IMR-90 (cell line): Measurements from ENCODE around the gene ADGRL3. TPM values are rescaled to one million over a fixed set of nuclear protein-coding genes. Genes with fewer than 3 reads are reported as not detected.

ENCODE experiments used
- ATAC-seq: fragments of 200-7000 bp; cut with Tn5 transposase; 2 replicates; pipeline ENCODE4 v1.9.1; 2020; ENCODE audit warnings: low read depth, mild to moderate bottlenecking, moderate library complexity
- BruUV-seq: library from RNA; stranded (reverse); fragments of 400-500 nt; replicated peaks from 2 replicates; lab custom pipeline; 2021; lab: Mats Ljungman, UMichigan
- CTCF ChIA-PET: fragments of 300-600 bp; formaldehyde crosslinking; extraction: SDS; loops from one replicate; lab custom pipeline; 2021; ENCODE audit warnings: antibody characterized with exemption; lab: Yijun Ruan, JAX
- POLR2A ChIA-PET: fragments of 300-600 bp; sonication (Branson Sonifier 250); formaldehyde crosslinking; loops from one replicate; lab custom pipeline; 2022; ENCODE audit warnings: antibody characterized with exemption; ENCODE audit not compliant: unreplicated experiment; lab: Charles Lee
- DNase-seq: peaks from one replicate; pipeline ENCODE4 v3.0.0; 2013
- H2AFZ ChIP-seq: replicated peaks from 2 replicates; pipeline ENCODE3; 2013; ENCODE audit warnings: low read length, mild to moderate bottlenecking; ENCODE audit not compliant: poor library complexity
- H2AK5ac ChIP-seq: 2 replicates; pipeline ENCODE4 v1.6.1; 2013; ENCODE audit warnings: low read depth, low read length, inconsistent platforms
- H2AK9ac ChIP-seq: replicated peaks from 2 replicates; pipeline ENCODE3; 2013; ENCODE audit warnings: mild to moderate bottlenecking, low read depth, low read length, moderate library complexity; ENCODE audit not compliant: poor library complexity
- H2BK120ac ChIP-seq: 2 replicates; pipeline ENCODE4 v1.6.1; 2013; ENCODE audit warnings: low read depth, low read length, inconsistent platforms
- H2BK15ac ChIP-seq: 3 replicates; pipeline ENCODE4 v1.6.1; 2013; ENCODE audit warnings: low read depth, low read length, inconsistent platforms
- H2BK20ac ChIP-seq: 2 replicates; pipeline ENCODE4 v1.6.1; 2013; ENCODE audit warnings: low read depth, mild to moderate bottlenecking, inconsistent platforms, low read length, moderate library complexity
- H2BK5ac ChIP-seq: 2 replicates; pipeline ENCODE4 v1.6.1; 2013; ENCODE audit warnings: mild to moderate bottlenecking, low read depth, low read length, inconsistent platforms; ENCODE audit not compliant: poor library complexity, severe bottlenecking
- H3K14ac ChIP-seq: replicated peaks from 2 replicates; pipeline ENCODE4 v1.6.1; 2013; ENCODE audit warnings: low read depth, low read length, inconsistent platforms
- H3K18ac ChIP-seq: 2 replicates; pipeline ENCODE4 v1.6.1; 2013; ENCODE audit warnings: low read depth, low read length, control low read depth
- H3K23ac ChIP-seq: 2 replicates; pipeline ENCODE4 v1.6.1; 2013; ENCODE audit warnings: low read depth, low read length, inconsistent platforms
- H3K27ac ChIP-seq: 2 replicates; pipeline ENCODE4 v1.5.1; 2013; ENCODE audit warnings: mild to moderate bottlenecking, control low read depth, low read length; ENCODE audit not compliant: insufficient read depth
- H3K27me3 ChIP-seq: 2 replicates; pipeline ENCODE4 v1.6.1; 2013; ENCODE audit warnings: low read length; ENCODE audit not compliant: control insufficient read depth, insufficient read depth
- H3K36me3 ChIP-seq: 2 replicates; pipeline ENCODE4 v1.6.1; 2013; ENCODE audit warnings: low read length, mixed read lengths; ENCODE audit not compliant: control insufficient read depth, insufficient read depth
- H3K4ac ChIP-seq: 2 replicates; pipeline ENCODE4 v1.6.1; 2013; ENCODE audit warnings: low read depth, low read length, inconsistent platforms
- H3K4me1 ChIP-seq: 2 replicates; pipeline ENCODE4 v1.6.1; 2013; ENCODE audit warnings: low read length, mixed read lengths; ENCODE audit not compliant: control insufficient read depth, insufficient read depth
- H3K4me2 ChIP-seq: 2 replicates; pipeline ENCODE4 v1.6.1; 2013; ENCODE audit warnings: low read depth, mild to moderate bottlenecking, control low read depth, low read length, moderate library complexity
- H3K4me3 ChIP-seq: 2 replicates; pipeline ENCODE4 v1.5.1; 2013; ENCODE audit warnings: low read depth, mild to moderate bottlenecking, control low read depth, low read length, moderate library complexity; ENCODE audit not compliant: insufficient read depth
- H3K56ac ChIP-seq: 2 replicates; pipeline ENCODE4 v1.6.1; 2013; ENCODE audit warnings: low read length, inconsistent platforms; ENCODE audit not compliant: insufficient read depth; ENCODE audit errors: extremely low read depth
- H3K79me1 ChIP-seq, 2 experiments: 2 replicates each; pipeline ENCODE4 v1.6.1; 2013; ENCODE audit warnings: low read length in 2 of 2, inconsistent platforms in 1 of 2, low read depth in 1 of 2
- H3K9ac ChIP-seq: 2 replicates; pipeline ENCODE4 v1.6.1; 2013; ENCODE audit warnings: low read depth, low read length, control low read depth
- H3K9me1 ChIP-seq: 2 replicates; pipeline ENCODE4 v1.6.1; 2013; ENCODE audit warnings: low read length, inconsistent platforms; ENCODE audit not compliant: insufficient read depth
- H3K9me3 ChIP-seq: 2 replicates; pipeline ENCODE4 v1.6.1; 2013; ENCODE audit warnings: low read length; ENCODE audit not compliant: control insufficient read depth, insufficient read depth
- H4K20me1 ChIP-seq: 2 replicates; pipeline ENCODE4 v1.6.1; 2013; ENCODE audit warnings: low read length, inconsistent platforms; ENCODE audit not compliant: insufficient read depth
- H4K5ac ChIP-seq: 2 replicates; pipeline ENCODE4 v1.6.1; 2013; ENCODE audit warnings: mild to moderate bottlenecking, low read depth, low read length, control low read depth
- H4K8ac ChIP-seq, 2 experiments: 2 replicates each; pipeline ENCODE4 v1.6.1; 2013; ENCODE audit warnings: low read depth in 2 of 2, low read length in 2 of 2, control low read depth in 1 of 2, inconsistent platforms in 1 of 2
- H4K91ac ChIP-seq: 2 replicates; pipeline ENCODE4 v1.6.1; 2013; ENCODE audit warnings: low read depth, low read length, inconsistent platforms; ENCODE audit not compliant: insufficient read depth
- BHLHE40 ChIP-seq: fragments of 150-350 bp; IDR thresholded peaks from 2 replicates; pipeline ENCODE4 v1.6.1; 2016; ENCODE audit warnings: mild to moderate bottlenecking, low read depth, low read length
- CEBPB ChIP-seq: IDR thresholded peaks from 2 replicates; pipeline ENCODE4 v1.6.1; 2012; ENCODE audit warnings: low read depth, low read length, improper control_type of control experiment
- MAFK ChIP-seq: IDR thresholded peaks from 2 replicates; pipeline ENCODE4 v1.6.1; 2012; ENCODE audit warnings: low read depth, low read length, improper control_type of control experiment
- MAZ ChIP-seq: IDR thresholded peaks from 2 replicates; pipeline ENCODE4 v1.6.1; 2012; ENCODE audit warnings: low read depth, mild to moderate bottlenecking, low read length, improper control_type of control experiment, moderate library complexity, borderline replicate concordance
- MXI1 ChIP-seq: IDR thresholded peaks from 2 replicates; pipeline ENCODE4 v1.6.1; 2012; ENCODE audit warnings: low read depth, mild to moderate bottlenecking, low read length, moderate library complexity, borderline replicate concordance
- NFE2L2 ChIP-seq: fragments of 150-350 bp; IDR thresholded peaks from 2 replicates; pipeline ENCODE4 v1.6.1; 2016; ENCODE audit warnings: low read depth, mild to moderate bottlenecking, low read length
- POLR2A ChIP-seq: IDR thresholded peaks from 2 replicates; pipeline ENCODE4 v1.6.1; 2012; ENCODE audit warnings: mild to moderate bottlenecking, low read depth, low read length
- RCOR1 ChIP-seq: IDR thresholded peaks from 2 replicates; pipeline ENCODE4 v1.6.1; 2012; ENCODE audit warnings: mild to moderate bottlenecking, low read length, improper control_type of control experiment; ENCODE audit not compliant: insufficient replicate concordance
- RFX5 ChIP-seq: IDR thresholded peaks from 2 replicates; pipeline ENCODE4 v1.8.0; 2012; ENCODE audit warnings: low read depth, mild to moderate bottlenecking, low read length, moderate library complexity
- SMC3 ChIP-seq: fragments of 150-350 bp; IDR thresholded peaks from 2 replicates; pipeline ENCODE4 v1.6.1; 2016; ENCODE audit warnings: low read depth, mild to moderate bottlenecking, antibody characterized with exemption, low read length, moderate library complexity
- USF2 ChIP-seq: fragments of 150-350 bp; IDR thresholded peaks from 2 replicates; pipeline ENCODE4 v1.6.1; 2017; ENCODE audit warnings: mild to moderate bottlenecking, antibody characterized with exemption, low read length, low read depth
- WGBS, 2 experiments: methylation state at CpG; one replicate each; pipeline versions ENCODE4 v1.1.5 to v1.1.7; 2013; ENCODE audit warnings: missing lambda C conversion rate in 2 of 2; ENCODE audit not compliant: insufficient read length in 1 of 2; ENCODE audit errors: extremely low coverage in 2 of 2; 5-methylcytosine and 5-hydroxymethylcytosine counted together
- dilution Hi-C: fragments of 300-500 bp; cut with HindIII; formaldehyde crosslinking; loops from one replicate; pipeline ENCODE4 v1.14.3; 2018; ENCODE audit warnings: low sequenced_read_pairs; ENCODE audit not compliant: unreplicated experiment
- in situ Hi-C: fragments of 300-500 bp; cut with MboI; formaldehyde crosslinking; loops from 3 replicates; pipeline ENCODE4 v1.14.3; 2019; ENCODE audit warnings: low sequenced_read_pairs, inconsistent platforms, mixed read lengths
- intact Hi-C: fragments of 100-400 bp; cut with micrococcal nuclease; formaldehyde crosslinking; loops from 2 replicates; pipeline ENCODE4 v1.10.0; 2022
- polyA plus RNA-seq, 3 experiments: library from polyadenylated mRNA; depleted of rRNA; stranded (reverse); fragments of >200 nt; gene quantifications; 2 replicates each; pipeline ENCODE4 v1.2.3, GENCODE V29; 2012; ENCODE audit warnings: low replicate concordance in 1 of 3
- total RNA-seq: library from RNA; depleted of rRNA; stranded (reverse); fragments of >200 nt; gene quantifications from 2 replicates; pipeline ENCODE4 v1.2.3, GENCODE V29; 2012

ADGRL3 gene
- total and polyA plus RNA-seq, 2 of the 4 experiments (the other 2 are of a cell fraction): 0.46 to 2.5 TPM

GRCh38 chr4:61770456-61770855 is 570.3 kb downstream of the ADGRL3 start:
- dilution Hi-C loops: no loop called here
- in situ Hi-C loops: no loop called here
- Histone ChIP-seq H4K20me1 (no peaks in the 10 kb centered on the region), H2AFZ (no peak overlapping the region), H2AK9ac (no peak overlapping the region), H3K18ac (no peak overlapping the region), H4K91ac (no peak overlapping the region), H3K23ac (no peak overlapping the region), H3K4me1 (no peaks in the 10 kb centered on the region), H2AK5ac (no peak overlapping the region), H3K9me3 (no peaks in the 10 kb centered on the region), H3K4me3 (no peak overlapping the region), H3K9ac (no peak overlapping the region), H3K9me1 (no peaks in the 10 kb centered on the region), H2BK15ac (no peak overlapping the region), H3K4me2 (no peak overlapping the region), H3K27ac (no peak overlapping the region), H3K4ac (no peak overlapping the region), H4K8ac (no peak overlapping the region), H2BK20ac (no peak overlapping the region), H3K36me3 (no peaks in the 10 kb centered on the region), H2BK120ac (no peak overlapping the region), H4K5ac (no peak overlapping the region), H2BK5ac (no peak overlapping the region), H3K79me1 (no peaks in the 10 kb centered on the region), H3K27me3 (no peaks in the 10 kb centered on the region), H3K14ac (no peak overlapping the region), H3K56ac (no peak overlapping the region)
- WGBS, 2 experiments: no CpG with 5 or more reads among the region's 1 CpG
- intact Hi-C loops: no loop called here
- BruUV-seq: no TSS peak
- CTCF ChIA-PET: no interaction called here
- TF ChIP-seq RCOR1 (no peak), MXI1 (no peak), USF2 (no peak), NFE2L2 (no peak), POLR2A (no peak), BHLHE40 (no peak), MAFK (no peak), SMC3 (no peak), MAZ (no peak), CEBPB (no peak), RFX5 (no peak)
- POLR2A ChIA-PET: no interaction called here
- ATAC-seq: no peak
- DNase-seq: no peak
